Measurements from ENCODE around the gene EPHA1. TPM values are rescaled to one million over a fixed set of nuclear protein-coding genes. Genes with fewer than 3 reads are reported as not detected.

EPHA1 gene
- total and polyA plus RNA-seq, 3 donors from 2014 or later = 5.9 to 9.8 (median 8.5) TPM

DNA sequence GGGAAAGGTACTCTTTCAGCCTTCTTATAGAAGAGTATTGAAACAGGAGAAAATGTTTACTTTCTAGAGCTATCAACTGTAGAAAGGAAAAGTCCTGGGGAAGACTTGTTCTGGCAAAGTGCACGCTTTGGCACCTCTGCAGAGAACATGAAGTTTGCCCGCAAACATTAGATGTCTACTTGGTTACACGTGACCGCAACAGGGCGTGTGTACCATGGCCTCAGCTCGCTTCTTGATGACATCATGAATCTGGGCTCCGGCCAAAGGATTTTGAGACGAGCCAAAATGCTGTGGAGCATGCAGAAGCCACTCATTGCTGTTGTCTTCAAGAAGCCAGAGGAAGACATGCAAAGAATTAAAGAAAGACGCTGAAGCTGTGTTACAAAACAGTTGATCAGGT, 26.0 kb upstream of the EPHA1 start:
- DNase-seq = no peak
- TF ChIP-seq CTCF (IDR thresholded peaks at IDR 0.05) (no peak), POLR2A (IDR thresholded peaks at IDR 0.05) (no peak)
- Histone ChIP-seq H3K4me3 (no peak overlapping the region), H3K27ac (no peak overlapping the region), H3K36me3 (ENCODE audit: low read depth, missing control alignments) (no peaks in the 10 kb centered on the region), H3K4me1 (no peaks in the 10 kb centered on the region), H3K9me3 (no peaks in the 10 kb centered on the region), H3K27me3 (no peaks in the 10 kb centered on the region)
- 80 to 86% methylated on average over 9 of the region's 9 CpGs for WGBS, 2 donors
- intact Hi-C loops (cut with DNase I; ENCODE audit: low total_unique reads) = no loop called here

DNA sequence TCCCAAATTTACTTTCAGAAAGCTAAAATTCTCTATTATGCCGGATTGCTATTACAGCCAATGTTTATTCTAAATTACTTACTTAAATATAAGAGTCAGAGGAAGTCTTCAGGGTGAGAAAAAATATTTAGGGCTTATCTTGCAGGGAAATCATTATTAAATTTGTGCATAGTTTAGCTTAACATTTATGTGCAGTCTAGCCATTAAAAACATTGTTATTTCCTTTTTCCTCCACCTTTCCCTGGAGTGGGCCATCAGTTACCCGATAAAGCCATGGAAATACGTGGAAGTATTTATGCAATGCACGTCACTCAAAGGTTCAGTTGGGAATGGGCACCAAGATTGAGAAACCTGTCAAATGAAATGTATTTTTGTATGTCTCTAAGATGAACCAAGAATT, 25.1 kb upstream of the EPHA1 start:
- no peak for DNase-seq
- intact Hi-C loops (cut with DNase I; ENCODE audit: low total_unique reads) = no loop called here
- Histone ChIP-seq H3K9me3 (no peaks in the 10 kb centered on the region), H3K27ac (no peak overlapping the region), H3K4me3 (no peak overlapping the region), H3K4me1 (no peaks in the 10 kb centered on the region), H3K36me3 (ENCODE audit: low read depth, missing control alignments) (no peaks in the 10 kb centered on the region), H3K27me3 (no peaks in the 10 kb centered on the region)
- TF ChIP-seq CTCF (IDR thresholded peaks at IDR 0.05) (no peak), POLR2A (IDR thresholded peaks at IDR 0.05) (no peak)
- WGBS, 2 donors = 87 to 91% methylated on average over 4 of the region's 4 CpGs

DNA sequence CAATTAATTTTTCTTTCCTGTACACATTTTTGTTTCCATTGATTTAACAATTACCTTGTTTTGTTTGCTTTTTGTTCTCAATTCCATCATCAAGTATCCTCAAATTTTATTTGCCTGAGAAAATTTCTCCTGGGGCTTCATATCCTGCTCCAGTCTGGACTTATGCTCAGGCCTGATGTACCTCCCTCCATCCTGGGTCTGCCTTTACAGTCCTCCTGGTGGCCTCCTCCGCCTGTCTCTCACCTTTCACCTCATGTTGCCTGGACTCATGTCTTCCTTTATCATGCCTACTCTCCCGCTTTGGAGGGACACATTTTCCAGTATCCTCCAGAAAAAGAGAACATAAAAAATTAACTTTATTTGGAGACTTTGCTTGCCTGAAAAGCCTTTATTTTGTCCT, 22.5 kb upstream of the EPHA1 start:
- intact Hi-C loops (cut with DNase I; ENCODE audit: low total_unique reads) = no loop called here
- WGBS, 2 donors = 56 to 63% methylated on average over 2 of the region's 2 CpGs
- TF ChIP-seq CTCF (IDR thresholded peaks at IDR 0.05) (no peak), POLR2A (IDR thresholded peaks at IDR 0.05) (no peak)

DNA sequence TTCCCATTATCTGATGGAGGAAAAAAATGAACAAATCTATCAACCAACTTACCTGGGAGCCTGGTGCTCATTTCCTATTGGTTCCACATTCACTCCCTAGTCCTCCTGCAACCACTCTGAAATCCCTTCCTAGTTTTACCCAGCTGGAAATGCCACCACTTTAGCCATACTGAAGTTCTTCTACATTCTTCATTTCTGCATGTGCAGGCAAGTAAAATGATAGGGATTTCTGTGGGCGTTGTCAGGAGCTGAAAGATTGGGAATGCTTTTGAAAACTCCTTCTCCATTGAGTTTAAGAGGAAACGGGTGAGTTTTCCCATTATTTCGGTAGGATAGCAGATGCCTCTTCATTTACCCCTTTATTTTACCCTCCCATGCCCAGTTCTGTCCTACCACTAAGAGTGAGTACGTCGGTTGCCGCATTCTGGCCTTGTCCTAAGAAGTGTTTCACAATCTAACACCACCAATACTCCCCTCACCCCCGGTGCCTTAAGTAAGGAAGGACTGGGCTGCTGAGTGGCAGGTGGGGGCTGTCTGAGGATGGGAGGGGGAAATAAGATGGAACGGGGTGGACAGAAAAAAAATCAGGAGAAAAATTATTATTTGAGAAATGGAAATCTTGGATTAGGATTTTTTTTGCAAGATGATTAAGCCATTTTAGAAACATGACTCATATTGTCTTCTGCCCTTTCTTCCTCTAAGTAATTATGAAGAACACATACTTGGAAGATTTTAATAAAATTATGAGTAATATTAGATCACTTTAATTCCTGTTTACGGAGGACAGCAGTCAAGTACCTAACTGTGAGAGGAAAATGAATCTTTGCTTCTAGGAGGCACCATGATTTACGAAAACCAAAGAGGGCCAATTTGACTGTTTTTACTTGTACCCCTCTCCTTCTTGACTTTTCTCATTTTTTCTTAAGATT, 21.4 kb upstream of the EPHA1 start:
- H3K27me3 ChIP-seq = no peaks in the 10 kb centered on the region
- no peak overlapping the region for H3K4me3 ChIP-seq
- no peaks in the 10 kb centered on the region for H3K36me3 ChIP-seq (ENCODE audit: low read depth, missing control alignments)
- DNase-seq = no peak
- TF ChIP-seq POLR2A (IDR thresholded peaks at IDR 0.05) (no peak), CTCF (IDR thresholded peaks at IDR 0.05) (no peak)
- 77 to 81% methylated on average over 10 of the region's 10 CpGs for WGBS, 2 donors
- no peaks in the 10 kb centered on the region for H3K4me1 ChIP-seq
- intact Hi-C loops (cut with DNase I; ENCODE audit: low total_unique reads) = no loop called here
- H3K9me3 ChIP-seq = no peaks in the 10 kb centered on the region
- no peak overlapping the region for H3K27ac ChIP-seq

More for the DNA sequence above, 22.5 kb upstream of the EPHA1 start:
- DNase-seq = no peak
- Histone ChIP-seq H3K4me1 (no peaks in the 10 kb centered on the region), H3K9me3 (no peaks in the 10 kb centered on the region), H3K4me3 (no peak overlapping the region), H3K27me3 (no peaks in the 10 kb centered on the region), H3K36me3 (ENCODE audit: low read depth, missing control alignments) (no peaks in the 10 kb centered on the region), H3K27ac (no peak overlapping the region)
